Inflammatory macrophage (primary cell): ENCODE results near the gene LIMA1.
"Not testable (repeated sequence)": the region's sequence is repeated elsewhere in the genome, so short reads cannot be mapped to it uniquely, and the experiment has no call there.

Experiments
- DNase-seq, 2 donors: peaks; one replicate each; pipeline ENCODE4 v3.0.0-alpha.2; 2020 to 2022
- total RNA-seq, 18 experiments: gene quantifications; one replicate each; lab custom pipeline; 2026; ENCODE audit warnings: mixed read lengths in 6 of 18, inconsistent platforms in 2 of 18; lab: John Stamatoyannopoulos, UW

The LIMA1 gene
- 24.8 to 107 (median 66.0) reads per million in 18 experiments for total RNA-seq

- DNase-seq, result peak; percentile 86 to 90
Observed at GRCh38 chr12:50283229-50283923, at the start of gene LIMA1. Gene LIMA1 (minus strand): TSS chr12:50283520. CDS start chr12:50248751, 34,769 bp downstream.

- DNase-seq, result no peak
Observed at GRCh38 chr12:50331745-50332144, 48.4 kb upstream of the LIMA1 start.

GRCh38 chr12:50328664-50329063 lies 45.3 kb upstream of the LIMA1 start:
- DNase-seq, result not testable (repeated sequence)

GRCh38 chr12:50326590-50327284 lies 43.4 kb upstream of the LIMA1 start:
- no peak for DNase-seq

- no peak for DNase-seq
Observed at GRCh38 chr12:50325890-50326391, 42.6 kb upstream of the LIMA1 start.

GRCh38 chr12:50324770-50325169 lies 41.5 kb upstream of the LIMA1 start:
- not testable (repeated sequence) for DNase-seq

GRCh38 chr12:50324077-50324476 lies 40.8 kb upstream of the LIMA1 start:
- not testable (repeated sequence) for DNase-seq

GRCh38 chr12:50322206-50322605 lies 38.9 kb upstream of the LIMA1 start:
- DNase-seq, result no peak

GRCh38 chr12:50317203-50317602 lies 33.9 kb upstream of the LIMA1 start:
- no peak for DNase-seq

GRCh38 chr12:50315803-50316202 lies 32.5 kb upstream of the LIMA1 start:
- no peak for DNase-seq

GRCh38 chr12:50314636-50315312 lies 31.5 kb upstream of the LIMA1 start:
- no peak for DNase-seq

GRCh38 chr12:50313971-50314370 lies 30.7 kb upstream of the LIMA1 start:
- not testable (repeated sequence) for DNase-seq

GRCh38 chr12:50313256-50313931 lies 30.1 kb upstream of the LIMA1 start:
- no peak for DNase-seq

- not testable (repeated sequence) for DNase-seq
Observed at GRCh38 chr12:50311858-50312609, 28.7 kb upstream of the LIMA1 start.

GRCh38 chr12:50309950-50310349 lies 26.6 kb upstream of the LIMA1 start:
- no peak for DNase-seq

GRCh38 chr12:50302686-50303085 lies 19.4 kb upstream of the LIMA1 start:
- DNase-seq, result no peak

- no peak for DNase-seq
Observed at GRCh38 chr12:50297996-50298395, 14.7 kb upstream of the LIMA1 start.

GRCh38 chr12:50297027-50297426 lies 13.7 kb upstream of the LIMA1 start:
- DNase-seq, result peak; percentile 38 to 54

- DNase-seq, result no peak
Observed at GRCh38 chr12:50296554-50296953, 13.2 kb upstream of the LIMA1 start.

- DNase-seq, result no peak
Observed at GRCh38 chr12:50291377-50291776, 8.1 kb upstream of the LIMA1 start.

- DNase-seq, result not testable (repeated sequence)
Observed at GRCh38 chr12:50290692-50291091, 7.4 kb upstream of the LIMA1 start.

- DNase-seq, result no peak
Observed at GRCh38 chr12:50287271-50287670, 4.0 kb upstream of the LIMA1 start.
